ENCODE results near the gene ETNK1.
"Not testable (repeated sequence)": the region's sequence is repeated elsewhere in the genome, so short reads cannot be mapped to it uniquely, and the experiment has no call there.

ETNK1 gene

GRCh38 chr12:22683131-22683530 lies 58.2 kb downstream of the ETNK1 start:
- TF ChIP-seq CTCF (IDR thresholded peaks at IDR 0.05; ENCODE audit: insufficient read depth, missing control alignments), result no peak
- DNase-seq (ENCODE audit: insufficient read length, low spot score) (no peak), FAIRE-seq (no peak)

GRCh38 chr12:22684140-22685118 lies 59.5 kb downstream of the ETNK1 start:
- peak; percentile 91 for FAIRE-seq
- TF ChIP-seq CTCF (IDR thresholded peaks at IDR 0.05; ENCODE audit: insufficient read depth, missing control alignments), result peak; percentile 58
- DNase-seq (ENCODE audit: insufficient read length, low spot score), result no peak

- DNase-seq (ENCODE audit: insufficient read length, low spot score) (no peak), FAIRE-seq (no peak)
- TF ChIP-seq CTCF (IDR thresholded peaks at IDR 0.05; ENCODE audit: insufficient read depth, missing control alignments), result no peak
Measured at GRCh38 chr12:22686193-22686592, 61.2 kb downstream of the ETNK1 start.

GRCh38 chr12:22687361-22688076 lies 62.5 kb downstream of the ETNK1 start:
- no peak for FAIRE-seq
- DNase-seq (ENCODE audit: insufficient read length, low spot score), result no peak
- no peak for TF ChIP-seq CTCF (IDR thresholded peaks at IDR 0.05; ENCODE audit: insufficient read depth, missing control alignments)

- TF ChIP-seq CTCF (IDR thresholded peaks at IDR 0.05; ENCODE audit: insufficient read depth, missing control alignments), result no peak
- FAIRE-seq, result no peak
- DNase-seq (ENCODE audit: insufficient read length, low spot score), result no peak
Measured at GRCh38 chr12:22689876-22690275, 64.9 kb downstream of the ETNK1 start.

- DNase-seq (ENCODE audit: insufficient read length, low spot score), result no peak
- FAIRE-seq, result no peak
- no peak for TF ChIP-seq CTCF (IDR thresholded peaks at IDR 0.05; ENCODE audit: insufficient read depth, missing control alignments)
Measured at GRCh38 chr12:22691319-22691718, 66.3 kb downstream of the ETNK1 start.

GRCh38 chr12:22692467-22692866 lies 67.5 kb downstream of the ETNK1 start:
- not testable (repeated sequence) for FAIRE-seq; DNase-seq (ENCODE audit: insufficient read length, low spot score)
